Measurements from ENCODE around the gene GRK5. TPM values are rescaled to one million over a fixed set of nuclear protein-coding genes. Genes with fewer than 3 reads are reported as not detected.

Gene GRK5
- total RNA-seq, 1 experiment from 2014 or later: 0.82 TPM

- POLR2A ChIA-PET: interaction anchor here (0.5 to 1.6 kb wide), 5 partner anchors 10 to 1835 kb away, joined by 3 to 9 read pairs (median 3); partner anchors contain the start of gene GRK5
- Mint-ChIP-seq H3K27me3 (ENCODE audit: insufficient read depth, unreplicated experiment) (no peaks in the 10 kb centered on the region), H3K27ac (ENCODE audit: low read depth, unreplicated experiment) (peak overlapping the region; percentile 92), H3K4me1 (ENCODE audit: insufficient read depth, unreplicated experiment) (peaks cover 30% of the 10 kb centered on the region), H3K36me3 (ENCODE audit: insufficient read depth, unreplicated experiment) (no peaks in the 10 kb centered on the region), H3K9me3 (ENCODE audit: unreplicated experiment) (no peaks in the 10 kb centered on the region), H3K4me3 (ENCODE audit: unreplicated experiment) (peak overlapping the region; percentile 56)
- DNase-seq (ENCODE audit: unreplicated experiment): peak; percentile 98
- no peak for TF ChIP-seq CTCF (IDR thresholded peaks at IDR 0.05; ENCODE audit: unreplicated experiment)
- no TSS peak for BruUV-seq (replicated peaks)
- CTCF ChIA-PET: no interaction called here
- intact Hi-C loops (cut with micrococcal nuclease): no loop called here
Measured at GRCh38 chr10:119305860-119306513, 98.6 kb downstream of the GRK5 start.

DNA sequence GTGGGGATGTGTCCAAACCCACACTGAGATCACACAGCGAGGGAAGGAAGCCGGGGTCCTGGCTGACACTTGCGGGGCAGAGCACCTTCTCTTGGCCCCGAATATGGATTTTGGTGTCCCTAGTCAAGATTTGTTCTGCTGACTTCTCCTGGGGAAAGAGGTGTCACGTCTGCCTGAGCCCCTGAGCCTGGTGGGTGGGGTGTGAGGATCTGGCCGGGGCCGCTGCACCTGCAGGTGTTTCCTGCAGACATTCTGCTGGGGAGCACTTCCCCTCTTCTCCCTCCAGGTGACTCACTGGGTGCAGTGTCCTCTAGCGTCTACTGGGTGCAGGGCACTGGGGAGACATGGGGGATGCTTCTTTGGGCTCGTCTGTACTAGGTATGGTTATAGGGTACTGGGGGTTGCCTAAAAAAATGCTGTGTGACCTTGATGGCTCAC, 99.2 kb downstream of the GRK5 start:
- DNase-seq (ENCODE audit: unreplicated experiment): peak; percentile 66
- intact Hi-C loops (cut with micrococcal nuclease): no loop called here
- Mint-ChIP-seq H3K27me3 (ENCODE audit: insufficient read depth, unreplicated experiment) (no peaks in the 10 kb centered on the region), H3K36me3 (ENCODE audit: insufficient read depth, unreplicated experiment) (no peaks in the 10 kb centered on the region), H3K4me3 (ENCODE audit: unreplicated experiment) (peak overlapping the region; percentile 56), H3K9me3 (ENCODE audit: unreplicated experiment) (no peaks in the 10 kb centered on the region), H3K4me1 (ENCODE audit: insufficient read depth, unreplicated experiment) (peaks cover 30% of the 10 kb centered on the region), H3K27ac (ENCODE audit: low read depth, unreplicated experiment) (peak overlapping the region; percentile 92)
- ChIA-PET CTCF (no interaction called here), POLR2A (interaction anchor here (0.6 to 1.6 kb wide), 5 partner anchors 10 to 248 kb away, joined by 3 to 9 read pairs (median 3); partner anchors contain the start of gene GRK5)
- peak; percentile 22 for TF ChIP-seq CTCF (IDR thresholded peaks at IDR 0.05; ENCODE audit: unreplicated experiment)
- BruUV-seq (replicated peaks): no TSS peak

- Mint-ChIP-seq H3K4me3 (ENCODE audit: unreplicated experiment) (peak overlapping the region; percentile 56), H3K27me3 (ENCODE audit: insufficient read depth, unreplicated experiment) (no peaks in the 10 kb centered on the region), H3K36me3 (ENCODE audit: insufficient read depth, unreplicated experiment) (no peaks in the 10 kb centered on the region), H3K27ac (ENCODE audit: low read depth, unreplicated experiment) (peak overlapping the region; percentile 92), H3K9me3 (ENCODE audit: unreplicated experiment) (no peaks in the 10 kb centered on the region), H3K4me1 (ENCODE audit: insufficient read depth, unreplicated experiment) (peaks cover 30% of the 10 kb centered on the region)
- DNase-seq (ENCODE audit: unreplicated experiment): no peak
- TF ChIP-seq CTCF (IDR thresholded peaks at IDR 0.05; ENCODE audit: unreplicated experiment): no peak
- BruUV-seq (replicated peaks): no TSS peak
- POLR2A ChIA-PET: interaction anchor here (0.8 to 1.6 kb wide), 2 partner anchors 9 to 54 kb away, joined by 3 to 9 read pairs; no protein-coding TSS in a partner anchor
- intact Hi-C loops (cut with micrococcal nuclease): no loop called here
- CTCF ChIA-PET: no interaction called here
Measured at GRCh38 chr10:119306986-119307392, 99.6 kb downstream of the GRK5 start.

DNA sequence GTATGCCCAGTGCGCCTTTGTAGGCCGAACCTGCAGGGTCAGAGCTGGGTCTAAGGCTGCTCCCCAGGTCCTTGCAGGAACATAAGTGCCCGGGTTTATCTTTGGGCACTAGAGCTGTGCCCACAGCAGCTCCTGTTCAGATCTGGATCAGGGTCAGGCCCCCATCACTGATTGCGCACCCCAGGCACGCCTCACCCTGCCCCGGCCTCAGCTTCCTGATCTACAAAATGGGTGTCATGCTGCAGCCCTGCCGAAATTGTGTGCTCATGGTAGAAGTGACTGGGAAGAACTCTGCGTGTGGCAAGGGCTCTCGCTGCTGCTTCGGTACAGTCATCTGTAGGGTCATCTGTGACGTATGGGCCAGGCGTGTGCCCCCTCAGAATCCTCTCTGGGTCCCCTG, 100.7 kb downstream of the GRK5 start:
- Mint-ChIP-seq H3K4me3 (ENCODE audit: unreplicated experiment) (no peak overlapping the region), H3K27me3 (ENCODE audit: insufficient read depth, unreplicated experiment) (no peaks in the 10 kb centered on the region), H3K9me3 (ENCODE audit: unreplicated experiment) (peaks cover 6% of the 10 kb centered on the region), H3K27ac (ENCODE audit: low read depth, unreplicated experiment) (no peak overlapping the region), H3K4me1 (ENCODE audit: insufficient read depth, unreplicated experiment) (peaks cover 30% of the 10 kb centered on the region), H3K36me3 (ENCODE audit: insufficient read depth, unreplicated experiment) (no peaks in the 10 kb centered on the region)
- BruUV-seq (replicated peaks): no TSS peak
- DNase-seq (ENCODE audit: unreplicated experiment): no peak
- intact Hi-C loops (cut with micrococcal nuclease): no loop called here
- ChIA-PET CTCF (interaction anchor here (0.7 to 1.3 kb wide), 2 partner anchors 102 to 109 kb away, joined by 3 to 4 read pairs; no protein-coding TSS in a partner anchor), POLR2A (no interaction called here)
- no peak for TF ChIP-seq CTCF (IDR thresholded peaks at IDR 0.05; ENCODE audit: unreplicated experiment)
